Endothelial cell of umbilical vein (primary cell): ENCODE data around the gene LRRC14B. TPM values are rescaled to one million over a fixed set of nuclear protein-coding genes. Genes with fewer than 3 reads are reported as not detected.

Source experiments
- BruUV-seq: library from RNA; stranded (reverse); fragments of 400-500 nt; replicated peaks from 2 replicates; lab custom pipeline; 2021; lab: Mats Ljungman, UMichigan
- CTCF ChIA-PET: fragments of 300-600, 350-600 bp; sonication (Branson Sonifier 250); formaldehyde crosslinking; loops from one replicate; lab custom pipeline; 2021; ENCODE audit warnings: antibody characterized with exemption, inconsistent platforms; lab: Charles Lee
- POLR2A ChIA-PET: fragments of 300-600, 350-600 bp; sonication (Branson Sonifier 250); formaldehyde crosslinking; loops from one replicate; lab custom pipeline; 2021; ENCODE audit warnings: antibody characterized with exemption, inconsistent platforms; lab: Charles Lee
- DNase-seq: peaks from one replicate; pipeline ENCODE4 v3.0.0-alpha.2; 2011; ENCODE audit warnings: low read depth, low spot score
- FAIRE-seq: peaks from 2 replicates; lab custom pipeline; 2011; peaks lifted over from hg19 to GRCh38; lab: Jason Lieb, UNC
- H2AFZ ChIP-seq: 2 replicates; pipeline ENCODE4 v1.6.0; 2012; ENCODE audit warnings: low read depth, low read length, control low read depth, inconsistent platforms
- H3K27ac ChIP-seq: 2 replicates; pipeline ENCODE4 v1.5.1; 2011; ENCODE audit warnings: low read depth, mild to moderate bottlenecking, control low read depth, low read length, moderate library complexity; ENCODE audit not compliant: insufficient read depth
- H3K27me3 ChIP-seq, 2 experiments: 2 replicates each; pipeline versions ENCODE4 v1.6.0 to v1.6.1; 2011; ENCODE audit warnings: low read length in 2 of 2, mixed read lengths in 1 of 2; ENCODE audit not compliant: control insufficient read depth in 2 of 2, insufficient read depth in 2 of 2
- H3K36me3 ChIP-seq, 2 experiments: 2 replicates in 1 of 2; 3 replicates in 1 of 2; pipeline ENCODE4 v1.5.1; 2011; ENCODE audit warnings: low read length in 2 of 2, mild to moderate bottlenecking in 1 of 2, moderate library complexity in 1 of 2; ENCODE audit not compliant: control insufficient read depth in 2 of 2, insufficient read depth in 2 of 2; ENCODE audit errors: extremely low read depth in 1 of 2
- H3K4me1 ChIP-seq: 3 replicates; pipeline ENCODE4 v1.5.1; 2011; ENCODE audit warnings: mild to moderate bottlenecking, low read length; ENCODE audit not compliant: control insufficient read depth, insufficient read depth; ENCODE audit errors: extremely low read depth
- H3K4me2 ChIP-seq: 2 replicates; pipeline ENCODE4 v1.6.1; 2011; ENCODE audit warnings: low read length, control low read depth, mixed read lengths; ENCODE audit not compliant: insufficient read depth
- H3K4me3 ChIP-seq, 3 experiments: fragments of 200-600 bp in 1 of 3; sonication (generic), shearing (Covaris generic) in 1 of 3; replicated peaks in 1 of 3; 2 replicates each; pipeline ENCODE4 v1.5.1; 2011 to 2016; ENCODE audit warnings: control low read depth in 3 of 3, low read length in 3 of 3, mild to moderate bottlenecking in 2 of 3, inconsistent platforms in 1 of 3, low read depth in 1 of 3, moderate library complexity in 1 of 3; ENCODE audit not compliant: insufficient read depth in 1 of 3
- H3K79me2 ChIP-seq: 2 replicates; pipeline ENCODE4 v1.6.0; 2012; ENCODE audit warnings: low read length, inconsistent platforms; ENCODE audit not compliant: control insufficient read depth, insufficient read depth
- H3K9ac ChIP-seq: replicated peaks from 2 replicates; pipeline ENCODE3; 2011; ENCODE audit warnings: low read length, control low read depth; ENCODE audit not compliant: insufficient read depth; ENCODE audit errors: extremely low read depth
- H3K9me1 ChIP-seq: replicated peaks from 3 replicates; pipeline ENCODE4 v1.6.0; 2011; ENCODE audit warnings: mild to moderate bottlenecking, low read length; ENCODE audit not compliant: control insufficient read depth, insufficient read depth; ENCODE audit errors: extremely low read depth
- H3K9me3 ChIP-seq: replicated peaks from 2 replicates; pipeline ENCODE4 v1.5.1; 2012; ENCODE audit warnings: low read length, inconsistent platforms; ENCODE audit not compliant: control insufficient read depth, insufficient read depth
- H4K20me1 ChIP-seq: replicated peaks from 2 replicates; pipeline ENCODE3; 2011; ENCODE audit warnings: mild to moderate bottlenecking, low read length; ENCODE audit not compliant: control insufficient read depth, insufficient read depth; ENCODE audit errors: extremely low read depth
- CTCF ChIP-seq, 2 donors: IDR thresholded peaks; 1 replicate in 1 of 2; 2 replicates in 1 of 2; pipeline ENCODE4 v1.5.1; 2011; ENCODE audit warnings: low read length in 2 of 2, mild to moderate bottlenecking in 2 of 2, moderate library complexity in 2 of 2, control low read depth in 1 of 2, inconsistent platforms in 1 of 2, low read depth in 1 of 2; ENCODE audit not compliant: insufficient read depth in 1 of 2; ENCODE audit errors: extremely low read depth in 1 of 2
- EZH2 ChIP-seq: IDR thresholded peaks from 2 replicates; pipeline ENCODE4 v1.6.1; 2012; ENCODE audit warnings: borderline replicate concordance, low read depth, mild to moderate bottlenecking, moderate library complexity, low read length, inconsistent platforms; ENCODE audit not compliant: severe bottlenecking
- FOS ChIP-seq: IDR thresholded peaks from 2 replicates; pipeline ENCODE4 v1.6.1; 2011; ENCODE audit warnings: mild to moderate bottlenecking, low read length, moderate library complexity, borderline replicate concordance; ENCODE audit not compliant: insufficient read depth
- GATA2 ChIP-seq: IDR thresholded peaks from 2 replicates; pipeline ENCODE4 v1.7.0; 2011; ENCODE audit warnings: low read depth, mild to moderate bottlenecking, moderate library complexity, mixed read lengths, low read length; ENCODE audit not compliant: insufficient read length, insufficient read depth
- JUN ChIP-seq: IDR thresholded peaks from 2 replicates; pipeline ENCODE4 v1.6.1; 2011; ENCODE audit warnings: borderline replicate concordance, low read depth; ENCODE audit not compliant: insufficient read length, insufficient read depth
- MAX ChIP-seq: IDR thresholded peaks from 2 replicates; pipeline ENCODE4 v1.6.1; 2011; ENCODE audit not compliant: insufficient read depth, insufficient read length
- MYC ChIP-seq: IDR thresholded peaks from one replicate; pipeline ENCODE4 v1.6.1; 2011; ENCODE audit warnings: mild to moderate bottlenecking, low read depth, low read length
- POLR2A ChIP-seq: IDR thresholded peaks from 2 replicates; pipeline ENCODE4 v1.6.1; 2012; ENCODE audit warnings: low read depth, mild to moderate bottlenecking, control low read depth, low read length
- POLR2AphosphoS5 ChIP-seq: IDR thresholded peaks from 2 replicates; pipeline ENCODE4 v1.6.1; 2012; ENCODE audit warnings: low read depth, mild to moderate bottlenecking, control low read depth, low read length, moderate library complexity; ENCODE audit not compliant: insufficient read depth
- dilution Hi-C: fragments of 300-500 bp; cut with MboI; formaldehyde crosslinking; loops from one replicate; pipeline ENCODE4 v1.15.0; 2019; ENCODE audit warnings: low sequenced_read_pairs; ENCODE audit not compliant: extremely low pct_ligation_motif_present
- intact Hi-C: fragments of 100-400 bp; cut with micrococcal nuclease; formaldehyde crosslinking; loops from one replicate; pipeline ENCODE4 v1.10.0; 2022
- polyA plus RNA-seq, 4 experiments: library from polyadenylated mRNA; depleted of rRNA in 3 of 4; stranded (reverse) in 3 of 4; unstranded in 1 of 4; fragments of >200 nt; gene quantifications; 2 replicates each; pipeline versions ENCODE4 v1.2.1 to v1.2.3, GENCODE V29; 2011 to 2012; ENCODE audit warnings: missing spikeins in 1 of 4
- total RNA-seq: library from RNA; stranded (reverse); gene quantifications from 2 replicates; pipeline ENCODE4 v1.2.3, GENCODE V29; 2021

LRRC14B gene
- total and polyA plus RNA-seq, 2 donors (not counting 3 experiments of a cell fraction or from before 2014, with no cell fraction given), result not detected

- ChIA-PET POLR2A (no interaction called here), CTCF (no interaction called here)
- Histone ChIP-seq H3K27ac (no peak overlapping the region), H3K79me2 (no peaks in the 10 kb centered on the region), H3K9me1 (no peaks in the 10 kb centered on the region), H3K27me3 (peaks cover 2 to 8% of the 10 kb centered on the region in 2 experiments), H4K20me1 (no peaks in the 10 kb centered on the region), H3K4me3 (no peak overlapping the region), H3K9me3 (no peaks in the 10 kb centered on the region), H3K4me2 (no peak overlapping the region), H3K9ac (no peak overlapping the region), H3K4me1 (no peaks in the 10 kb centered on the region), H2AFZ (no peak overlapping the region), H3K36me3 (no peaks in the 10 kb centered on the region)
- DNase-seq (no peak), FAIRE-seq (no peak)
- TF ChIP-seq MYC (no peak), EZH2 (no peak), JUN (no peak), MAX (no peak), FOS (no peak), GATA2 (no peak), POLR2AphosphoS5 (no peak), POLR2A (no peak), CTCF (IDR thresholded peaks at IDR 0.05; ENCODE audit: extremely low read depth in 1 of 2, insufficient read depth in 1 of 2, low read depth in 1 of 2, low read length in 2 of 2) (no peak)
- intact Hi-C loops, result no loop called here
- no TSS peak for BruUV-seq
- dilution Hi-C loops, result no loop called here
These were observed 16.3 kb upstream of the LRRC14B start for GRCh38 chr5:174876-175465.
